Activated effector memory CD4-positive, alpha-beta T cell treated with anti-CD3 and anti-CD28 coated beads, Interleukin-2, amount 50 U/mL, for 16 hours (primary cell): Measurements from ENCODE around the gene AURKAIP1.
A peak's percentile ranks its signal among the peaks of the same experiment; 100 is the strongest.

Experiments used
- DNase-seq: peaks from one replicate; pipeline ENCODE4 v3.0.0-alpha.2; 2020

The AURKAIP1 gene

DNA sequence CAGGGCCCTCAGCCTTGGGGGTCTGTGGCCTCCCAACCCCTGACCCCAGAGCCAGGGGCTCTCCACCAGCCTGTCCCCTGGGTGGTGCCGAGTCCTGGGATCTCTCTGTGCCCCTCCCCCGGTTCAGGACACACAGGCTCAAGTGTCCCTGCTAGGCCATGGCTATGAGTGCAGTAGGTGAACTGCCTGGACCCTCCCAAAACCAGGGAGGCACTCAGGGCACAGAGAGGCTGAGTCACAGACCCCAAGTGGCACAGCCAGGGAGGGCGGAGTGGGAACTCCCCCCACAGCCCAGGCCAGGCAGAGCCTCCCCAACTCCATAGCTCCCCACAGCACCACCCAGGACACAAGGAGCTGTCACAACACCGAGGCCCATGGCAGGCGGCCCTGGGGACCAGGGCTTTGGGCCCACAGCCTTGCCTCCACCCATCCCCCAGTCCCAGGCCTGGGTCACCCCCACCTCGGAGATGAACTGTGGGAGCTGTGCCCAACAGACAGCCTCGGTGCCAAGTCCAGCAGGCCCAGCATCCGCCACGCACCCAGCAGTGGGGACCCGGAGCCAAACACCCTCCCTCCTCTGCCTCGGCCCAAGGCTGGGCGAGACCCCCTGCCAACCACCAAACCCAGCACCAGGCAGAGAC, 29.0 kb downstream of the AURKAIP1 start:
- DNase-seq: no peak

DNA sequence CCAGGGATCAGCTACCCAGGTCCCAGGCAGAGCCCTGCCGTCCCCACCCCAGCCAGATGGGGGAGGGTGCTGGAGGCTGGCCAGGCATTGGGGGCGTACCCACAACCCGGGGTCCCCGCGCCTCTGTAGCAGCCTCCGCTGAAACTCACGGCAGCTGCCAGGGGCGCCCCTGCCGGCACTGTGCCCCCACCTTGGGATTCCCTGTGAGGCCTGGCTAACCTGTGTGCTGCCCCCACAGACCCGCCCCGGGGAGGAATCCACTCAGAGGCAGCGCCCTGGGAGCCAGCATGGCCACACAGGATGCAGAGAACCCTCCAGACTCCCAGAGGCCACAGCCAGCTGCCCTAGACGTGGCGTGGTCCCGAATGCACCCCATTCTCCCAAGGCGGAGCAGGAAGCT, 29.6 kb downstream of the AURKAIP1 start:
- DNase-seq: no peak

DNA sequence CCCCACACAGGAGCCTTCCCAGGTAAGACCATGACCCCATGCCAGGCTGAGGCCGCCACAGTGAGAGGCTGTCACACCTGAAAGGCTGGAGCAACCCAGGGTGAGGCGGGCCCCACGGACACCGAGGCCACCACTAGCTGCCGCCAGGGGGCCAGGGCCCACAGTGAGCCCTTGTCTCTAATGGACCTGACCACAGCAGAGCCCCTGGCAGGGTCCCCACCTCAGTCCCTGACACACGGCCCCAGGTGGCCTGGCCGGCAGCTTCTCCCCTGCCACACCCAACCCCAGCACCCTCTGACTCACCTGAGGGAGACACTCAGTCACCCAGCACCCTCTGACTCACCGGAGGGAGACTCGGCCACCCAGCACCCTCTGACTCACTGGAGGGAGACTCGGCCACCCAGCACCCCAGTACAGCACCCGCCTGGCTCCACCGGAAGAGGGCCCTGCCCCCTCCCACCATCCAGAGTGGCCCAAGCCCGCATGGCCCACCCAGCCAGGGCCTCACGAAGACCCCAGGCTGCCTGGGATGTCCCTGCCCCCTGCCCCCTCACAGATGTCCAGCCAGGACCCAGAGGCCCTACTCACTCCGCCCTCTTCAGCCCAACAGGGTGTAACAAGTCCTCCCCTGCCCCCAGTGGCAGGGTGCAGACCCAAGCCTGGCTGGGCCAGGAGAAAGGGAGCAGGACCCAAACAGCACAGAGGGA, 30.2 kb downstream of the AURKAIP1 start:
- DNase-seq: peak; percentile 83

DNA sequence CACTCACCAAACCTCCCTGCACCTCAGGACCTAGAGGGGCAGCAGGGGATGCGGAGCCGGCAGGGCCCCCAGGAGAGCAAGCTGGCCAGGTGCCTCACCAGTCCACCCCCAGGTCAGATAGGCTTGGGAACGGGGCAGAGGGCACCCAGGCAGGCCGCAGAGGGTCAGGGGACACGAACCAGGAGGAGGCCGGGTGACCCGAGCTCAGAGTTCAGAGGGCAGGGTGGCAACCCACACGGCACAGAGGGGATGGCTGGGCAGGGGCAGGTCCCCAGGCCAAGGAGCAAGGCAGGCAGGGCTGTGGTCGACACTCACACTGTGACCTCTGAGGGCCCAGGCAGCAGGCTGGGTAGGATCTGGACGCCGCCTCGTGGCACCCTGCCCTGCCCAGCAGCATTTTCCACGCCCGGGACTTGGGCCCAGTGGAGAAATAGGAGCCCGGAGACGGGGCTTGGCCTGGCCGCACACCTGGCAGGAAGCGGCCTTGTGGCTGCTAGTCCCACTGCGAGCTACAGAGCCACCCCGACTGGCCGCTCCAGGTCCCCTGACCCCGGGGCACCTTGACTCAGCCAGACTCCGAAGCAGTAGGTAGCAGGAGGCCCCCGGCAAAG, 31.1 kb downstream of the AURKAIP1 start:
- no peak for DNase-seq

DNA sequence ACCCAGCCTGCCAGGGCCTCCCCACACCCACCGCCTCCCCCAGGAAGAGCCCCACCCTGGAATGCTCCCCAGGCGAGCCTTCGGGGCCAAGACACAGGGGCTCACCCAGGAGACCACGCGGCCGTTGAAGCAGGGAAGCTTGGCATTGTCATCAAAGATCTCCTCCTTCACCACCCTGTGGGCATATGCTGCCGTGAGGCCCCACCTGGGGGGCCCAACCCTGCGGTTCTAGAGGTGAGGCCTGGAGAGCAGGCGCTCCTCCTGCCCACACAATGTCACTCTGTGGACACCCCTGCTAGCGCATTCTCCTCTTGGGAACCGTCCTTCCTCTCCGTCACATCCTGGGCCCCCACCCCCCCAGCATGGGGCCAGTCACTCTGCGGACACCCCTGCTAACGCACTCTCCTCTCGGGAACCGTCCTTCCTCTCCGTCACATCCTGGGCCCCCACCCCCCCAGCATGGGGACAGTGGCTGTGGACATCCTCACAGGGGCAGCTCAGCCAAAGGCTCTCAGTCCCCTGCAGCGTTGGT, 32.4 kb downstream of the AURKAIP1 start:
- no peak for DNase-seq

DNA sequence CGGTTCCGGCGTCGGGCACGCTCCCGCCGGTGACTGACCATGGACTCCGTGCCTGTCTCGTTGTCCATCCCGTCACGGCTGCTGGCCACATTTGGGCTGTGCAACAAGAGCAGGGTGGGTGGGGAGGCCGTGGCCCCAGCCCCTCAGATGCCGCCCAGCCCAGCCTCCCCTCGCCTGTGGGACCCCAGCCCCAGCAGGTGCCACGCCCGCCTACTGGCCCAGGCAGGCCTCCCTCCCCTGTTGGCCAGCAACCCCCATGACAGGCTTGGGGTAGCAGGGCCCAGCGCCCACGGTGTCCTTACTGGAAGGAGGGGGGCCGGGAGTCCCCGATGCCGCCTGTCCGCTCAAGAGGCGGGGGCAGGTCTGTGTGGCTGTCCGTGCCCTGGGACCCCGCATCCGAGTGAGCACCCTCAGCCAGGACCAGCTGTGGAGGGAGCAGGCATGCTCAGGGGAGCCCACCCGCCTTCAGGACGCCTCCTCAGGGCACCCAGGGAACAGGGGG, 32.9 kb downstream of the AURKAIP1 start:
- DNase-seq: no peak

DNA sequence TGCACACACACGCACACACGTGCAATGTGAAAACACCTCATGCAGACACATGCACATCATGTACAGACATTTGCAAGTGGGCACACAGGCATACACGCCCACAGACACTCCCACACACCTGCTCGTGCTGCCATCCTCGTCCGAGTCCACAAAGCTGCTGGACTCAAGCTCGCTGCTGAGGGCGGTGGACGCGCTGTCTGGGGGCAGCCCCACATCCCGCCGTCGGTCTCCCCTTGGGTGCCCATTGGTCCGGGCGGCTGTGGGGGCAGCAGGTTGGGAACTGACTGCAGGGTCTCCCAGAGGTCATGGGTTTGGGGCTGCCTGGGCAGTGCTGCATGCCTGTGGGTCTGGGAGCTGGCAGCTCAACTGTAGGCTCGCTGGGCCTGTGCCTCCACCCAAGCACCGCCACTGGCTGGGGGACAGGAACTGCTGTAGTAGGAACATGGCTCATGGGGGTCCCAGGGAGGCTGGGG, 33.4 kb downstream of the AURKAIP1 start:
- DNase-seq: no peak

DNA sequence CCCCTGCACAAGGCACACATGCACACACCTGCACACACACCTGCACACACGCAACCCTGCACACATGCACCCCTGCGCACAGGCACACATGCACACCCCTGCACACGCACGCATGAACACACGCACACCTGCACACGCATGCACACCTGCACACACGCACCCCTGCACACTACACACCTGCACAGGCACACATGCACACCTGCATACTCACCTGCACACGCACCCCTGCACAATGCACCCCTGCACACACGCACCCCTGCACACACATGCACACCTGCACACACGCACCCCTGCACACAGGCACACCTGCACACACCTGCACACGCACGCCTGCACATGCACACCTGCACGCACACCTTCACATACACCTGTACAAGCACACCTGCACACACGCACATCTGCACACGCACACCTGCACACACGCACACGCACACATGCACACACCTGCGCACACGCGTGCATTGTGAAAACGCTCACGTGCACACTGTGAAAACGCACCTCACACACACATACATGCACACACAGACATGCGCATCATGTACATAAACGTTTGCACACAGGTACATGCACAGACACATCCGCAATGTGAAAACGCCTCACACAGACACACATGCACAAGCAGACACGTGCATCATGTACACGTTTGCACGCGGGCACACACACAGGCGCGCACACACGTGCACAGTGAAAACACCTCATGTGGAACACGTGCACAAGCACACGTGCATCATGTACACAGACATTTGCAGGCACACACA, 34.0 kb downstream of the AURKAIP1 start:
- DNase-seq: no peak

DNA sequence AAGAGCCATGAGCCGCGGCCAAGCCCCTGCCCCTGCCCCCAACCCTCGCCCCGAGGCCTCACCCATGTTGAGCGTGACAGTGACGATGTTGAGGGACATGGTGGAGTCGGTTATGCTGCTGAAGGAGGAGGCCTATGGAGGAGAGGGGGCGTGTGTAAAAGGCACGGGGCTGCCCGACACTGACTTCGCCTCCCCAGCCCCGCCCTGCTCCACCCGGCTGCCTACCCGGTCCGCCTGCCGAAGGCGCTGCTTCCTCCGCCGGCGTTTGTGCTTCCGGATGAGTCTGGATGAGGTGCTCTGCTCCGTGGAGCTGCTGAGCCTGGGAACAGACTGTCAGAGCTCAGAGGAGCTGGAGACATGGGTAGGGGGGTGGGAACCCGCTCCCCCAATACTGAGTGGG, 34.8 kb downstream of the AURKAIP1 start:
- no peak for DNase-seq

DNA sequence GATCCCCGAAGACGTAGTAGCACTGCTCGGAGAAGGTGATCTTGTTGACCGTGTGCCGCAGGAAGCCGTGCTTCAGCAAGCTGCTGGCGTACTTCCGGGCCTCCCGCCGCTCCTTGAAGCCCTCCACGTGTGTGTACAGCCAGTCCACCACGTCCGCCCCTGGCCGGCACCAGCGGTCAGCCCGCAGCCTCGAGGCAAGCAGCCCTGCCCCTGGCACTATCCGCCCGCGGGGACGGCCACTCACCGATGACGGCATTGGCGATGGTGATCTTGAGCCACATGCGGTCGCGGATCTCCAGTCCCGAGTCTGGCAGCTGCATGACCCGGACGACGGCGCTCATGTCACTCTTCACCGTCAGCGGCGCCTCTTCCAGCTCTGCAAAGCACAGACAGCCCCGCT, 36.7 kb downstream of the AURKAIP1 start:
- no peak for DNase-seq

DNA sequence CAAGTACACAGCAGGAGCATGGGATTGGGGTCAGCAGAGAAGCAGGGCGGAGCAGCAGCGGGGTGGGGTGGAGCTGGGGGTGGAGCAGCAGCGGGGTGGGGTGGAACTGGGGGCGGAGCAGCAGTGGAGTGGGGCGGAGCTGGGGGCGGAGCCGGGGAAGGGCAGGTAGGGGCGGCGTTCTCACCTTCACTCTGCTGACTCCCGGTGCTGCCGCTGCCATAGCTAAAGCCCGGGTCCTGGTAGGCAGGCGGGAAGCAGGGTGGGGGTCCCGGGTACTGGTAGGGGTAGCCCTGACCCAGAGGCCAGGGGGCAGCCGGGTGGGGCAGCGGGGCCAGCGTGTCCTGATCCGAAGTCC, 37.2 kb downstream of the AURKAIP1 start:
- DNase-seq: no peak

DNA sequence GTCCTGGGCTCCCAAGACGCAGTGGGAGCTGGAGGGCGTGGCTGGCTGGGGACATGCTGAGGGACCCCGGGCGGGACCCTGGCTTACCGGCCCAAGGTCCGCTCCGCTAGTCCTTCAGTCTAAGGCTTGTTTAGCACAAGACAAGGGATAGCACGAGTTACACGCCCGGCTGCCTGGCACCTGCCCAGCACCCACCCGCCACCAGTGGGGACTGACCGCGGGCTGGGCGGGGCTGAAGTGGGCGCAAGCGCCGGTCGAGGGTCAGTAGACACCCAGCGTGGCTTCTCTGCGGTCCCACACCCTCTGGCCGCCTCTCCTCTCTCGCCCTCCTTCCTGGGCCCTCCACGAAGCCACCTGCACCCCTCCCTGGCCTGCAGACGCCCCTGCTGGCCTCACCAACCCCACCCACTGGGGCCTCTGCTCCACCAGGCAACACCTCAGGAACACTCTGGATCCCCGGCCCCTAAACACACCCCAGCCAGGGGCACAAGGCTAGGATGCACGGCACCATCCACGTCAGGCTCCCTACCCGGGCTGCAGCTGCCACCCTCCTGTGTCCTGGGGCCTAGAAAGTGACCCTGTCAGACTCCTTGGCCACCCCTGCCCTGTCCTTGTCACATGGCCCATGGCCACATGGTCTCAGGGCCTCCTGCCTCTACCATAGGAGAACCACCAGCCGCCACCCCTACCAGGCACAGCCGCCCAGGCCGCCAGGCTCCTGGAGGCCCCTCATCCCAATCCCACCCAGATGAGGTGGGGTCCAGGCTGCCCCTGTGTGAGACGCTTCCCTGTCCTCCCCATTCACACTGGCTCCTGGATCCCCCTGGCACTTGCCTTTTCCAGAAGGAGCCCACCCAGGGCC, 37.8 kb downstream of the AURKAIP1 start:
- no peak for DNase-seq

DNA sequence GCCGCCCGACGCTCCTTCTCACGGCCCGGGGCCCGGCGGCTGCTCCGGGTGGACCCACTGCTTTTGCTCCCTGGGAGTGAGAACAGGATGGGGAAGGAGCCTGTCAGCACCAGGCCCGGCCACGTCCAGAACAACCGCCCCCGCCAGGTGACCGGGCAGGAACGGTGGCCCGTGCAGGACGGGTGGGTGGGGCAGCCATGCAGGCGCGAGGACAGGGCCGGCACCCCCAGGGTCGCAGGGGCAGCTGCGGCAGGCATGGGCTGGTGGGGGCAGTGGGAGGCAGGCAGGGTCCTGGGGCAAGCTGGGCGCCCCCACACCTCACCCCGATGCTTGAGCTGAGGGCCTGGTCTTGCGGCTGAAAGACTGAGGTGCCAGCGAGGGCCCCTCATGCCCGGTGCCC, 38.6 kb downstream of the AURKAIP1 start:
- no peak for DNase-seq

DNA sequence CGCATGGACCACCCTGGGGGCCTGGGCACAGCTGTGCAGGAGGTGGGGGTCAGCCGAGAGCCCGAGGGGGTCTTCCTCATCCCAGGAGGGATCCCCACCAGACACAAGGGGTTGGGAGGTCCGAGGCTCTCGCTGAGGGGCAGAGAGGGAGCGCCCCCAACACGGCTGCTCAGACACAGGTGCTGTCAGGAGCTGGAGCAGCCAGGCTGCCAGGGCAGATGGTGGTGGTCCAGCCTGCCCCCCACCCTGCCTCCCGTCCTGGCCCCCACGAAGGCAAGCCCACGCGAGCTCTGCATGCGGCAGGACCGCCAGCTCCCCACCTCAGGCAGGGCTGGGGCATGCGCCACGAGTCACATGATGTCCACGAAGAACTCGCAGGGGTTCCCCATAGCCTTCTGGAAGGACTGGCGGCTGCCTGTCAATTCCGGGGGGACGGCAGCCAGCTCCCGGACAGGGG, 39.2 kb downstream of the AURKAIP1 start:
- no peak for DNase-seq

DNA sequence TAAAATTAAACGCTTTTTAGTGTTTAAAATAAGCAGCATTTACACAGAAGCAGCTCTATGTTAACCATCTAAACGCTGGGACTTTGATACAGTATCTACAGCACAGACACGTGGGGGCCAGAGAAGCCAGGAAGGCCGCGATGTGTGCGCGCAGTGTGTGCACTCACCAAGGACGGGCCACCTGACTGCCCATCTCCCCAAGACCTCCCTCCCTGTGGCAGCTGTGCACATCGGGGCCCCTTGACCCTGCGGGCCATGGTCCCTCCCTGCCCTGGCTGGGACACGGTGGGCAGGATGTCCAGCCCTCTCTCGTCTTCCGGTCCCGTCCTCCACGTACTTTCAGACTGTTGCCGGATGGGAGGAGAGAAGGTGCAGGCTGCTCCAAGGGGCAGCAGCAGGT, 39.7 kb downstream of the AURKAIP1 start:
- DNase-seq: no peak

DNA sequence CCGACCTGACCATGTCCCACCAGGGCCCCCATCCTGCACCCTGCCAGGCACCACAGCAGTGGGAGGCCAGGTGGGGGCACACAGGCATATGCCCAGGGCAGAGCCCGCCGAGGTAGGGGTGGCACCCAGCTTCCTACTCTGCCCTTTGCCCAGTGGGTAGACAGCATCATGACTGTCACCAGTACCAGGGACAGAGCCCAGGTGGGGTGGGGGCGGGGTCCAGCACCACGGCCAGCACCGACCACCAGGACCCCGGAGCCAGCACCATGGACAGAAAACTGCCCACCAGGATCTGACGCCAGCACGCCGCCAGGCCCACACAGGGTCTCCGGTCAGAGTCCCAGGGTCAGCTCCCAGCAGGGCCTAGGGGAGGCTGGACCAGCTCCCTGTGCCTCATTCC, 40.2 kb downstream of the AURKAIP1 start:
- no peak for DNase-seq

DNA sequence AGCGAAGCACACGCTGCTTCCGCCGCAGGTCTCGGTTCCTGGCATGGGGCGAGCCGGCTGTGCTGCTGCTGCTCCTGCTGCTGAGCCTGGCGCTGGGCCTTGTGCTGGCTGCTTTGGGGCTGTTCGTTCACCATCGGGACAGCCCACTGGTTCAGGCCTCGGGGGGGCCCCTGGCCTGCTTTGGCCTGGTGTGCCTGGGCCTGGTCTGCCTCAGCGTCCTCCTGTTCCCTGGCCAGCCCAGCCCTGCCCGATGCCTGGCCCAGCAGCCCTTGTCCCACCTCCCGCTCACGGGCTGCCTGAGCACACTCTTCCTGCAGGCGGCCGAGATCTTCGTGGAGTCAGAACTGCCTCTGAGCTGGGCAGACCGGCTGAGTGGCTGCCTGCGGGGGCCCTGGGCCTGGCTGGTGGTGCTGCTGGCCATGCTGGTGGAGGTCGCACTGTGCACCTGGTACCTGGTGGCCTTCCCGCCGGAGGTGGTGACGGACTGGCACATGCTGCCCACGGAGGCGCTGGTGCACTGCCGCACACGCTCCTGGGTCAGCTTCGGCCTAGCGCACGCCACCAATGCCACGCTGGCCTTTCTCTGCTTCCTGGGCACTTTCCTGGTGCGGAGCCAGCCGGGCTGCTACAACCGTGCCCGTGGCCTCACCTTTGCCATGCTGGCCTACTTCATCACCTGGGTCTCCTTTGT, 41.3 kb downstream of the AURKAIP1 start:
- no peak for DNase-seq

DNA sequence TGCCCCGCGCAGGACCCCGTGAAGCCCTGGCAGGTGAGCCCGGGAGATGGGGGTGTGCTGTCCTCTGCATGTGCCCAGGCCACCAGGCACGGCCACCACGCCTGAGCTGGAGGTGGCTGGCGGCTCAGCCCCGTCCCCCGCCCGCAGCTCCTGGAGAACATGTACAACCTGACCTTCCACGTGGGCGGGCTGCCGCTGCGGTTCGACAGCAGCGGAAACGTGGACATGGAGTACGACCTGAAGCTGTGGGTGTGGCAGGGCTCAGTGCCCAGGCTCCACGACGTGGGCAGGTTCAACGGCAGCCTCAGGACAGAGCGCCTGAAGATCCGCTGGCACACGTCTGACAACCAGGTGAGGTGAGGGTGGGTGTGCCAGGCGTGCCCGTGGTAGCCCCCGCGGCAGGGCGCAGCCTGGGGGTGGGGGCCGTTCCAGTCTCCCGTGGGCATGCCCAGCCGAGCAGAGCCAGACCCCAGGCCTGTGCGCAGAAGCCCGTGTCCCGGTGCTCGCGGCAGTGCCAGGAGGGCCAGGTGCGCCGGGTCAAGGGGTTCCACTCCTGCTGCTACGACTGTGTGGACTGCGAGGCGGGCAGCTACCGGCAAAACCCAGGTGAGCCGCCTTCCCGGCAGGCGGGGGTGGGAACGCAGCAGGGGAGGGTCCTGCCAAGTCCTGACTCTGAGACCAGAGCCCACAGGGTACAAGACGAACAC, 42.1 kb downstream of the AURKAIP1 start:
- DNase-seq: no peak

DNA sequence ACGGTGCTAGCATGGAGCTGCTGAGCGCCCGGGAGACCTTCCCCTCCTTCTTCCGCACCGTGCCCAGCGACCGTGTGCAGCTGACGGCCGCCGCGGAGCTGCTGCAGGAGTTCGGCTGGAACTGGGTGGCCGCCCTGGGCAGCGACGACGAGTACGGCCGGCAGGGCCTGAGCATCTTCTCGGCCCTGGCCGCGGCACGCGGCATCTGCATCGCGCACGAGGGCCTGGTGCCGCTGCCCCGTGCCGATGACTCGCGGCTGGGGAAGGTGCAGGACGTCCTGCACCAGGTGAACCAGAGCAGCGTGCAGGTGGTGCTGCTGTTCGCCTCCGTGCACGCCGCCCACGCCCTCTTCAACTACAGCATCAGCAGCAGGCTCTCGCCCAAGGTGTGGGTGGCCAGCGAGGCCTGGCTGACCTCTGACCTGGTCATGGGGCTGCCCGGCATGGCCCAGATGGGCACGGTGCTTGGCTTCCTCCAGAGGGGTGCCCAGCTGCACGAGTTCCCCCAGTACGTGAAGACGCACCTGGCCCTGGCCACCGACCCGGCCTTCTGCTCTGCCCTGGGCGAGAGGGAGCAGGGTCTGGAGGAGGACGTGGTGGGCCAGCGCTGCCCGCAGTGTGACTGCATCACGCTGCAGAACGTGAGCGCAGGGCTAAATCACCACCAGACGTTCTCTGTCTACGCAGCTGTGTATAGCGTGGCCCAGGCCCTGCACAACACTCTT, 42.8 kb downstream of the AURKAIP1 start:
- no peak for DNase-seq
